ENCODE data around the gene RERE.

RERE gene

DNA sequence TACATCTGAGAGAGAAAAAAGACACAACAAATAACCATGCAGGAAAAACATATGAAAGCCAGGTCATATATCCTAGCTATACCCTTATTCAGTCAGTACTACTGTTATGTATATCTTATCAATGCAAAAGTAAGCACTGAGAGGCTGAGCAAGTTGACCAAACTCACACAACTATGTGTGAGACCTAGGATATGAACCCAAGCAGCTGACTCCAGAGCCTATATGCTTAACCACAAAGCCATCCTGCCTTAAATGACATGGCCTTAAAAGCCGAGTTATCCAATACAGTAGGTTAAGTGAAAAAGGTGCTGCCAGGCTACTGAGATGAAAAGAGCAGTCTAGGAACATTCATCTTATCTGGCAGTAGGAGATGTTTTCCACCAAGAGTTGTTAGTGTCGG lies 151.6 kb downstream of the RERE start:
- Histone ChIP-seq H3K9me3 (ENCODE audit: control insufficient read depth, insufficient read depth, low read length) (no peaks in the 10 kb centered on the region), H3K27me3 (ENCODE audit: control insufficient read depth, insufficient read depth, low read length) (no peaks in the 10 kb centered on the region), H3K4me3 (ENCODE audit: low read depth, low read length) (no peak overlapping the region), H3K36me3 (ENCODE audit: control insufficient read depth, insufficient read depth, low read length) (no peaks in the 10 kb centered on the region), H3K4me1 (ENCODE audit: control insufficient read depth, insufficient read depth, low read length) (peaks cover 44% of the 10 kb centered on the region), H3K9ac (ENCODE audit: low read depth, low read length) (no peak overlapping the region)

DNA sequence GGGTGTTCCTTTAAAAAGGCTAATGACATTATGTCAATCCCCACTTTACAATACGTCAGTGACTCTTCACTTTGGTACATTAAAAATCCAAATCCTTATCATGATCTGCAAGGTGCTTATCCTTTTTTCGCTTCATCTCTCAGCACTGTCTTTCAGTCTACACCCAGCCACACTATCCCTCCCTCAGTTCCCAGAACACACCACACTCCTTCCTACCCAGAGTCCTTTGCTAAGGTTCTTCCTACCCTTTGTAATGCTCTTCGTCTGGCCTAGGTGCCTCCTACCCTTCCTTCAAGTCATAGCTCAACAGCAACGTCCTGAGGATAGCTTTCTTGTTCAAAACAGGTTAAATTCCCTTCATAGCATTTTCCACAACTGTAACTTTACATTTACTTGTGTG lies 152.6 kb downstream of the RERE start:
- Histone ChIP-seq H3K4me3 (ENCODE audit: low read depth, low read length) (no peak overlapping the region), H3K4me1 (ENCODE audit: control insufficient read depth, insufficient read depth, low read length) (peaks cover 39% of the 10 kb centered on the region), H3K27me3 (ENCODE audit: control insufficient read depth, insufficient read depth, low read length) (no peaks in the 10 kb centered on the region), H3K9me3 (ENCODE audit: control insufficient read depth, insufficient read depth, low read length) (no peaks in the 10 kb centered on the region), H3K9ac (ENCODE audit: low read depth, low read length) (no peak overlapping the region), H3K36me3 (ENCODE audit: control insufficient read depth, insufficient read depth, low read length) (no peaks in the 10 kb centered on the region)

DNA sequence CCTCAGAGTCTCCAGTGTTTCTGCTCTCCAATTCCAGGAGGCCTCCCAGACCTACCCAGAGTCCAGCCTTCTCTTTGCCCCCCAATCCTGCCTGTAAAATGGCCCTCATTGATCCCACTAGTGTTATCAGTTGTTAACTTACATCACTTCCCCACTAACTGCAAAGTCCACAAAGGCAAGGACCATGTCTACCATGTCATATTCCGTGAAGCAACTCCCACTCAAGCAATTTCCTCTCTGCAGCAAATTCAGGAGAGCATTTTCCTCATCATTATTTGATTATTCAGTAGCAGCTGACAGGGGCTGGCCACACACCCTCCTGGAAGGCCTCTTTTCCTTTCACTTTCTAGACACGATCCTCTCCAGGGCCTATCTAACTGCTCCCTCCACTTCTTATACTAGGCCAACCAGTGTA lies 153.5 kb downstream of the RERE start:
- Histone ChIP-seq H3K9ac (ENCODE audit: low read depth, low read length) (no peak overlapping the region), H3K27me3 (ENCODE audit: control insufficient read depth, insufficient read depth, low read length) (no peaks in the 10 kb centered on the region), H3K36me3 (ENCODE audit: control insufficient read depth, insufficient read depth, low read length) (no peaks in the 10 kb centered on the region), H3K4me1 (ENCODE audit: control insufficient read depth, insufficient read depth, low read length) (peaks cover 41% of the 10 kb centered on the region), H3K9me3 (ENCODE audit: control insufficient read depth, insufficient read depth, low read length) (no peaks in the 10 kb centered on the region), H3K4me3 (ENCODE audit: low read depth, low read length) (no peak overlapping the region)

DNA sequence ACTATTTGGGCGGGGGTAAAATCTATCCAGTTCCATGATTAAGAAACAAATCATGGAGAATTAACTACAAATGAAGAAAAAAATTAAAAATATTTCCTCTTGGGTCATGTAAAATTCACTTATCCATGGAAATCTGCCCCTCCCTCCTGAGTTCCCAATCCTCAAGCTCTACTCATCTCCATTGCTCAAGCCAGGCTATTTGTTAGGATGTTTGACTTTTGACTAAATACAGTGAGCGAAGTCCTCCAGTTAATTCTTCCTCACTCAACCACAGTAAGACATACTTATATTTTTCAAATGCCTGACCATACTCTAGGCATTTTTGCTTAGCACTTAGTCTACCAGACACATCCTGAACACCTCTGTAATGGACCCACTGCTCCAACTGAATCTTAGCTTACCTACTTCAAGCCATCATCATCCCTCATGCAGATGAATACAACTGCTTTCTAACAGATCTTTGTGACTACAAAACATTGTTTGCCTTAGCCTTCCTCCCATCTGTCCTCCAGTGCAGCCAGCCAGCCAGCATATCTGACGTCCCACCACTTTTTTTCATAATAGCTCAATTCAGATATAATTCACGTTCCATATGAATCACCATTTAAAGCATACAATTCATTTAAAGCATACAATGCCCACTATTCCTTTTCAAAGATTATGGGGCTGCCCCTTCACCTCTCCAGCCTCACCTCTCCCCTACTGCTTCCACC lies 154.2 kb downstream of the RERE start:
- no peak overlapping the region for H3K4me3 ChIP-seq (ENCODE audit: low read depth, low read length)
- H3K27me3 ChIP-seq (ENCODE audit: control insufficient read depth, insufficient read depth, low read length) = no peaks in the 10 kb centered on the region
- no peaks in the 10 kb centered on the region for H3K9me3 ChIP-seq (ENCODE audit: control insufficient read depth, insufficient read depth, low read length)
- H3K9ac ChIP-seq (ENCODE audit: low read depth, low read length) = no peak overlapping the region
- no peaks in the 10 kb centered on the region for H3K36me3 ChIP-seq (ENCODE audit: control insufficient read depth, insufficient read depth, low read length)
- peaks cover 41% of the 10 kb centered on the region for H3K4me1 ChIP-seq (ENCODE audit: control insufficient read depth, insufficient read depth, low read length)

DNA sequence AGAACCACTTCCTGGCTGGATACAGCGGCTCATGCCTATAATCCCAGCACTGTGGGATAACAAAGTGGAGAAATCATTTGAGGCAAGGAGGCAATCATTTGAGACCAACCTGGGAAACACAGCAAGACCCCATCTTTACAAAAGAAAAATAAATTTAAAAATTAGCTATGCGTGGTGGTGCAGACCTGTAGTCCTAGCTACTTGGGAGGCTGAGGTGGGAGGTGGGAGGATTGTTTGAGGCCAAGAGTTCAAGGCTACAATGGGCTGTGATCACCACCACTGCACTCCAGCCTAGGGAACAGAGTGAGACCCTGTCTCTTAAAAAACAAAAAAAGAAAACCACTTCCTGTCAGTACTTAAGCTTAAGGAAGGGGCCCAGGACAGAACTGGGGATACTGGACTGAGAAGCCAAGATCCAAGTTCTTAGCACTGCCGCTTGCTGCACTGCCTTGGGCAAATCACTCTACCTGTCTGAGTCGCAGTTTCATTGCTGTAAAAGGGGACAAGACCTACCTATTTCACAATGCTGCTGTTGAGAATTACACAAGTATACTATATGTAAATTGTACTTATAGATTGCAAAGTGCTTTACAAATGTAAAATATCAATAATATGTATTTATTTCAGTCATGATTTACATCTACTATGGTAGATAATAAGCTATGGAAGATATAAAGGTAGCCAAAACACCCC lies 154.9 kb downstream of the RERE start:
- H3K9ac ChIP-seq (ENCODE audit: low read depth, low read length) = no peak overlapping the region
- H3K9me3 ChIP-seq (ENCODE audit: control insufficient read depth, insufficient read depth, low read length) = no peaks in the 10 kb centered on the region
- no peak overlapping the region for H3K4me3 ChIP-seq (ENCODE audit: low read depth, low read length)
- no peaks in the 10 kb centered on the region for H3K27me3 ChIP-seq (ENCODE audit: control insufficient read depth, insufficient read depth, low read length)
- peaks cover 41% of the 10 kb centered on the region for H3K4me1 ChIP-seq (ENCODE audit: control insufficient read depth, insufficient read depth, low read length)
- H3K36me3 ChIP-seq (ENCODE audit: control insufficient read depth, insufficient read depth, low read length) = no peaks in the 10 kb centered on the region

DNA sequence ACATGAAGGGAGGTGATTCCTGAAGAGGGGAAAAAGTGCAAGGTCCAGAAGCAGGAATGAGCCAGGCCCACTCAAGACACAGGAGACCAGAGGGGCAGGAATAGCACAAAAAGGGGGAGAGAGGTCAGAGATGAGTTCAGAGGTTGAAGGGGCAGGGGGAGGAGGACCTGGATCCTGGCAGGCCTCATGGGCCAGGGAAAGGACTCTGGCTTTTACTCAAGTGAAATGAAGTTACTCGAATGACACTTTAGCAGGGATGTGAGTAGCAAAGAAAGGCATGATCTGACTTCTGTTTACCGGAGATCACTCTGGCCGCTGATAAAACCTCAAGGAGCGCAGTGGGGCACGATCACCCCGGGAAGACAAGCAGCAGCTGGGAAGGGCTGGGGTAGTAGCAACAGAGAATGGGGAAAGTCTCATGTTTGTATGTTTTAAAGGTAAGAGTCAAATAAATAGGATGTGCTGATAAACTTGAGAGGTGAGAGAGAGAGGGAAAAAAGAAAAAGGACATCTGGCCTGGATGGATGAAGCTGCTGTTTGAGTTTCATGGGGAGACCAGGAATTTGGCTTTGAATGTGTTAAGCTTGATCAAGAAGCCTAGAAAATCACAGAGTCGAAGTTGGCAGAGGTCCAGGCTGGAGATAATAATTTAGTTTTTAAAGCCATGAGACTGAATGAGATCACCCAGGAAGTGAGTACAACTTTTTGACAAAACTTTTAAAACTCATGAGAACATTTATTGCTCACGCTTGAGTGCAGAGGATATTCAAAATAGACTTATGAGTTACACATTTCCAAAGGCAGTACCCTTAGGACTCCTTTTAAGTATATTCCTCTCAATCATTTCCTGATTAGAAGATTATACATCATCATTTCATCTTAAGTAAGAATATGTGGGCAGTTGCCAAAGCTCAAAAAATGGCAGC lies 156.0 kb downstream of the RERE start:
- H3K4me1 ChIP-seq (ENCODE audit: control insufficient read depth, insufficient read depth, low read length) = peaks cover 34% of the 10 kb centered on the region
- no peaks in the 10 kb centered on the region for H3K36me3 ChIP-seq (ENCODE audit: control insufficient read depth, insufficient read depth, low read length)
- H3K4me3 ChIP-seq (ENCODE audit: low read depth, low read length) = no peak overlapping the region
- no peaks in the 10 kb centered on the region for H3K9me3 ChIP-seq (ENCODE audit: control insufficient read depth, insufficient read depth, low read length)
- H3K27me3 ChIP-seq (ENCODE audit: control insufficient read depth, insufficient read depth, low read length) = no peaks in the 10 kb centered on the region
- H3K9ac ChIP-seq (ENCODE audit: low read depth, low read length) = no peak overlapping the region

DNA sequence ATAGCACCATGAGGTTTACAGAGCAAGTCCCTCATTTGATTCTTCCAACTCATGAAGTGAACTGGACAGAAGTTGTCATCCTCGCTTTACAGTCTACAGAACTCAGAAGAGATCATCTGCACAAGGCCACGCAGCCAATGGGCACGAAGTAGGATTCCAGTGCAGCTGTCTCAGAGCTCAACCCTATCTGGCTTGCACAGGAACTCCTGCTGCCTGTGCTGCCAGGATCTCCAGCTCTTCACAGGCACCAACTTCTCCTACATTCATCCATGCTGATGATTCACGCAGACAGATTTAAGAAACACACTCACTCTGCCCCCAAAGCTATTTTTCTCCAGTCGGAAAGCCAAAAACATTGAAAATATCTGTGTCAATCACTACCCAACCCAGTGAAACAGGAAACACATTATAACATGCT lies 157.0 kb downstream of the RERE start:
- H3K4me1 ChIP-seq (ENCODE audit: control insufficient read depth, insufficient read depth, low read length) = peaks cover 23% of the 10 kb centered on the region
- H3K4me3 ChIP-seq (ENCODE audit: low read depth, low read length) = no peak overlapping the region
- H3K36me3 ChIP-seq (ENCODE audit: control insufficient read depth, insufficient read depth, low read length) = peaks cover 6% of the 10 kb centered on the region
- no peaks in the 10 kb centered on the region for H3K27me3 ChIP-seq (ENCODE audit: control insufficient read depth, insufficient read depth, low read length)
- H3K9me3 ChIP-seq (ENCODE audit: control insufficient read depth, insufficient read depth, low read length) = no peaks in the 10 kb centered on the region
- peak overlapping the region; percentile 9 for H3K9ac ChIP-seq (ENCODE audit: low read depth, low read length)

DNA sequence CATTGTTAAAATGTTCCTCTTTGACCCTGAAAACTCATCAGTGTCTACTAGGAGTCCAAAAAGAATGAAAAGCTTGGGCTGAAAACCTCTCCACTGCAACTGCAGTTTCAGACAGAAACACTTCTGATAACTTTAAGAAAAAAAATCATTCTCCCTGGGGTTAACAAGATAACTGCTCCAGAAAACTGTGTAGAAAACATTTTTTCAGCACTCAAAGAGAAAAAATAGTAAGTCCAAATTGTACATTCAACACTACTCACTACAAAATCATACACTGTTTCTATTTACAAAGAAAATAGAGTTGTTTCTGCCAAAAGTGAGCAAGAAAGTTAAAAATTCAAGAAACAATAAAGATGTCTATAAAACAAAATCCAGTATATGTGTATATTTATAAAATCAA lies 157.8 kb downstream of the RERE start:
- peaks cover 17% of the 10 kb centered on the region for H3K4me1 ChIP-seq (ENCODE audit: control insufficient read depth, insufficient read depth, low read length)
- no peaks in the 10 kb centered on the region for H3K27me3 ChIP-seq (ENCODE audit: control insufficient read depth, insufficient read depth, low read length)
- H3K36me3 ChIP-seq (ENCODE audit: control insufficient read depth, insufficient read depth, low read length) = peaks cover 6% of the 10 kb centered on the region
- no peak overlapping the region for H3K4me3 ChIP-seq (ENCODE audit: low read depth, low read length)
- H3K9ac ChIP-seq (ENCODE audit: low read depth, low read length) = no peak overlapping the region
- H3K9me3 ChIP-seq (ENCODE audit: control insufficient read depth, insufficient read depth, low read length) = no peaks in the 10 kb centered on the region

DNA sequence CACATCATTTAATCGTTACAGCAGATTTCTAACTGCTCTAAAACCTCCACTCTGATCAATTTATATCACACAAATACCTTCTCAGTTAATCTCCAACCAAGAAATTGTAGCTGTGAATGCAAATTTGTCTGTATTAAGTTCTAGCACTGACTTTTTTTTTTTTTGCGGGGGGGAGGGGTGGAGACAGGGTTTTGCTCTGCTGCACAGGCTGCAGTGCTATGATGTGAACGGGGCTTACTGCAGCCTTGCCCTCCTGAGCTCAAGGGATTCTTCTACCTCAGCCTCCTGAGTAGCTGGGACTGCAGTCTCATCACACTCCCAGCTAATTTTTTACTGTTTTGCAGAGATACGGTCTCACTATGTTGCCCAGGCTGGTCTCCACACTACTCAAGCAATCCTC lies 163.6 kb downstream of the RERE start:
- Histone ChIP-seq H3K27me3 (ENCODE audit: control insufficient read depth, insufficient read depth, low read length) (no peaks in the 10 kb centered on the region), H3K36me3 (ENCODE audit: control insufficient read depth, insufficient read depth, low read length) (peaks cover 11% of the 10 kb centered on the region), H3K4me3 (ENCODE audit: low read depth, low read length) (no peak overlapping the region), H3K9ac (ENCODE audit: low read depth, low read length) (no peak overlapping the region), H3K9me3 (ENCODE audit: control insufficient read depth, insufficient read depth, low read length) (no peaks in the 10 kb centered on the region), H3K4me1 (ENCODE audit: control insufficient read depth, insufficient read depth, low read length) (peaks cover 5% of the 10 kb centered on the region)

DNA sequence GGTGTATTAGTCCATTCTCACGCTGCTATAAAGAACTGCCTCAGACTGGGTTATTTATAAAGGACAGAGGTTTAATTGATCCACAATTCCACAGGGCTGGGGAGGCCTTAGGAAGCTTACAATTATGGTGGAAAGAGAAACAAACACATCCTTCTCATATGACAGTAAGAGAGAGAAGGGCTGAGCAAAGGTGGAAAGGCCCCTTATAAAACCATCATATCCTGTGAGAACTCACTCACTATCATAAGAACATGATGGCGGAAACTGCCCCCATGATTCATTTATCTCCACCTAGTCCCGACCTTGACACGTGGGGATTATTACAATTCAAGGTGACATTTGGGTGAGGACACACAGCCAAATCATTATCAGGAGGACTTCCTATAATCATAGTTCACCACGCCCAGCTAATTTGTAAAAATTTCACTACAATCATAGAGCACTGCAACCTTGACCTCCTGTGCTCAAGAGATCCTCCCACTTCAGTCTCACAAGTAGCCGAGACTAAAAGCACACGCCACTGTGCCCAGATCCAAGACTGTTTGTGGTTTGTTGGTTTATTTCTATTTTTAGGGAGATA lies 164.9 kb downstream of the RERE start:
- H3K36me3 ChIP-seq (ENCODE audit: control insufficient read depth, insufficient read depth, low read length) = peaks cover 11% of the 10 kb centered on the region
- H3K27me3 ChIP-seq (ENCODE audit: control insufficient read depth, insufficient read depth, low read length) = no peaks in the 10 kb centered on the region
- H3K9me3 ChIP-seq (ENCODE audit: control insufficient read depth, insufficient read depth, low read length) = no peaks in the 10 kb centered on the region
- H3K9ac ChIP-seq (ENCODE audit: low read depth, low read length) = no peak overlapping the region
- no peak overlapping the region for H3K4me3 ChIP-seq (ENCODE audit: low read depth, low read length)
- H3K4me1 ChIP-seq (ENCODE audit: control insufficient read depth, insufficient read depth, low read length) = peaks cover 5% of the 10 kb centered on the region

DNA sequence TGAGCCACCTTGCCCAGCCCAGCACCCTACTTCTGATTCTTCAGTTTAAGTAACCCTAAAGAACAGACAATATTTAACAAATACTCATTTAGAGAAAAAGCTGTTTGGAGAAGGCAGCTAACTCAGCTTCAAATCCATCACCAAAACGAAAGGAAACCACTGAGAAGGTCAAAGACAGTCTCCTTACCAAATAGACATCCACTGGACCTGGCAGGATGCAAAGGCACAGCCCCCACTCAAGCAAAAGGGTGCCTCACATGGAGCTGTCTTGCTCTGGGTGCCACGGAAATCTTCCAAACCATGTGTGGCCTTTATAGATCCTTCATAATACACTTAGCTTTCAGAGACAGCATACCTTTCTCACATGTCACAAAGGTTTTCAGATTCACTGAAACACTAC lies 165.5 kb downstream of the RERE start:
- H3K27me3 ChIP-seq (ENCODE audit: control insufficient read depth, insufficient read depth, low read length) = no peaks in the 10 kb centered on the region
- H3K4me1 ChIP-seq (ENCODE audit: control insufficient read depth, insufficient read depth, low read length) = peaks cover 5% of the 10 kb centered on the region
- H3K4me3 ChIP-seq (ENCODE audit: low read depth, low read length) = no peak overlapping the region
- H3K36me3 ChIP-seq (ENCODE audit: control insufficient read depth, insufficient read depth, low read length) = peaks cover 11% of the 10 kb centered on the region
- H3K9me3 ChIP-seq (ENCODE audit: control insufficient read depth, insufficient read depth, low read length) = no peaks in the 10 kb centered on the region
- no peak overlapping the region for H3K9ac ChIP-seq (ENCODE audit: low read depth, low read length)
